HG02610 (cell line): ENCODE measurements around the gene SOX13.

Experiments
- ATAC-seq: cut with Tn5 transposase; IDR thresholded peaks from one replicate; pipeline ENCODE4 v1.9.1; 2021; ENCODE audit warnings: mild to moderate bottlenecking, moderate library complexity; ENCODE audit not compliant: unreplicated experiment

The SOX13 gene

DNA sequence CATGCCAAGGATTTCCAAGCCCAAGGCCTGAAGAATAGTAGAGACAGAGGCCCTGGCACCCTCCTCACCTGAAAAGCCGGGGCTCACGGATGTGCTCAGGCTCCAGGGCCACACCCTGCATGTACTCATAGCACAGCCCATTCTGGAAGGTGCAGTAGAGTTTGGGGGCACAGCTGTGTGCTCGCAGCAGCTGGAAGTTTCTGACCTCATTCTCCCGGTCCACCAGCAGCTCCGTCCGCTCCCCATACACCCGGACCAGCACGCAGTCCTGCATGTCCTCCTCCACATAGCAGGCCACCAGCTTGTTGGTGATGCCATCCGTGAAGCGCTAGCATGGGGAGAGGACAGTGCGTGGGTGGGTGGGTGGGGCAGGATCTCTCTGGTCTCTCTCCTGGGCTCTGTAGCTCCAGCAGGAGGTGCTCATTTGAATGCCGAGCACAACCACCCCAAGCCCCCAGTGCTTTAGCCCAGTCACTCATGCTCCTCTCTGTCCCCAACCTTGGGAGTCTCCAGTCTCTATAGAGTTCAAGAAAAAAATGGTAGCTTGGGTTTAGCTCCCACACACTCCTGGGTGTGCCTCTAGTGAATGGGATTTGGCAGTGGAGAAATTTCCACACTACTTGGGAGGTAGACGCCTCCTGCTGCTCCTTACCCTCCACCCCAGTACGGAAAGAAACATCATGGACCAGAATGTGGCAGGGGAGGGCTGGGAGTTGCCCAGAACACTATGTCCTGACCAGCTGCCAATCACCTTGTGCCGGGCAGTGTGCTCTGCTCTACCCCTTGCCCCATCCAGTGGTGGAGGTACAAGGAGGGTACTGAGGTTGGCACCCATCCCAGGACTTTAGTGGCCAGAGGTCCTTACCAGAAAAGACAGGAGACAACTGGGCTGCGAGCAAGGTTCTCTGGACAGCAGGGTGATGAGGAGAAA, 77.0 kb downstream of the SOX13 start:
- ATAC-seq = no peak

DNA sequence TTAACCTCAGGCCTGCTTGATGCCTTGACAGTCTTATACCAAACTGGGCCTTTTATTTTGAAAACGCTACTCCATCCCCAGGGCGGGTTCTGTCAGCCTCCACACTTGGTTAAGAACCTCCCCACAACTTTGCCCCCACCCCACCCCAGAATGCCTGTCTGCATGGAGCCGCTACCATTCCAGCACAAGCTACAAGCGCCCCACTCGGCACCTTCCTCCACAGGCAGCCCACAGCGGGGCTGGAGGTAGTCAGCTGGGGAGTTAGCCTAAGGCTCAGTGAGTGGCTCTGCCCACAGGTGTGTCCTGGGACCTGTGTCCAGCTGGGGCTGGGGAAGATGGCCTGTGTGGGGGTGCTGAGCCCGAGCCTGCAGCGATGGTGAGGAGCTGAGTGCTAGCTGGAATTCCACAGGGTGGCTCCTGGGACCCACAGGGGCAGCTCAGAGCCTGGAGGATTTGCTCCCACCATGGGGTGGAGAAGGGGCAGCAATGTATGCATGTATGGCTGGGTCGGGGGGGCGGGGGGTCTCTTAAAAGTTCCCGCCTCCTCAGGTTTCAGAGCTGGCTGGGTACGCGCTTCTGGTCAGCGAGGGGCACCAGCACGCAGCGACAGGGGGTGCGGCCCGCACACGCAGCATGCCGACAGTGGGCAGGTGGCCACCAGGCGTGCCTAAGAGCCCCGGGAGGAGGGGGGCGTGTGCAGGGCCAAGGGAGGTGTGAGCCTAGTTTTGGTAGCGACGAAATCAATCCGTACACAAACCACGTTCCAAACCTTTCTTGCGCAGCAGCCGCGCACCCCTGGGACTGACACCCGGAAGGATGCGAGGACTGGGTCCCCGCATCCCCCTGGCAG, 78.0 kb downstream of the SOX13 start:
- no peak for ATAC-seq

DNA sequence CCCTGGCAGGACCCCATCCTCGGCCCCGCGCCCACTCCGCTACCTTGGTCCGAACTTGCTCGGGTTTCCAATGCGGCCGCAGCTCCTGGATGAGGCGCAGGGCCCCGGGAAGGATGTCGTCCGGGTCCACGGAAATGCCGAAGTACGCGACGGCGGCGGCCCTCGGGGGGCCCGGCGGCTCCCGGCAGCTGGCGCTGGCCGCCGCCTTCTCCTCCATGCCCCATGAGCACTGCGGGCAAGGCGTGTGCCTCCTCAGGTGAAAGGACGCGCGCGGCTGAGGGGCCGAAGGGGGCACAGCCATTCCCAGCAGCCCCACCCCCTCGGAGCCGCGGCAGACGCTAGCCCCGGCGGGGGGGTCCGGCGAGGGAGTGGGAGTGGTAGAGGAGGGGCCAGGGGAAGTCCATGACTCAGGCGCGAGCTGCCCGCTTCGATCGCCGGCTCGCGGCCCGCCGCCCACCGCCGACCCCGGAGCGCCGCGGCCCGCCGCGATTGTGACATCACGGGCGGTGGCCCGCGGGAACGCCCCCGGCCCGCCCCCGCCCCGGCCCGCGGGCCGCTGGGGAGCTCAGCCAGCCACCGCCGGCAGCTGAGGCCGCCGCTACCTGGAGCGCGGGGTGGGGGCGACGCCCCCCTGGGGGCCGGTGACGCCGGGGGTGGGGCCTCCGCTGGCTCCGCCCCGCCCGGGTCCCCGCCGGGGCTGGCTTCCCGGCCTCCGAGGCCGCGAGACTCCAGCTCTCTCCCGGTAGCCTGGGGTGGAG, 78.8 kb downstream of the SOX13 start, which contains the start of gene ETNK2:
Gene ETNK2, minus strand, starts transcription at position 493 of the 758 bp plus-strand sequence. Its CDS starts 192 bp downstream, at position 301.
- ATAC-seq = no peak

DNA sequence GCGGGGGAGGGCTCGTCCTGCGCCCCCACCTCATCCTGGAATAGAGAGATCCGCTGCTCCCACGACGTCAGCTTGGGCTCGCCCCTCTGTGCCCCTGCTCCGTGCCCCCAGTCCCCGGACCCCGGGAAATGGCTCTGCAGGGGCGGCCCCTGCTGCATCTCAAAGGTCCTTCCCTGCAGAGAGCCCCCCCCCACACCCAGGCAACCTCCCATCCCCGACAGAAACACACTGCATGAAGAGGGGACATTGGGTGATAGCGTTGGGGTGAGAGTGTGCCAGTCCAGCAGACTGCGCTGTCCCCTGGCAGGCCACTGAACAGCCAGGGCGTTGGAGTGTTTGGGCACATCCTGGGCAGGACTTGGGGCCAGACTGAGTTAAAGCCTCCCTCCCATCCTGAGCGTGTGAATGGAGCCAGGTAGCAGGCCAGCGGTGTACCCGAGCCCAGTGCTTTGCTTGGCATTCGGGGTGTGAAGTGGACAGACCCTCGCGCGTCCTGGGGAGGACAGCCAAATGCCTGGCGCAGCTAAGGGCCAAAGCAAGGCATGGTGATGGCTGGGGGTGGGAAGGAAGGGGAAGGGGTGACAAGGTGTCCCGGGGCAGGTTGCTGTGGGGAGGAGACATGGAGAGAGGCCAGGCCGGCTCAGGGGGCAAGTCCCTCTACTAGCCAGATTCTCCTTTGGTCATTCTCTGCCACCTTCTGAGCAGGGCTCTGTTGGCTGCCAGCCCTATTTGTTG, 79.6 kb downstream of the SOX13 start:
- no peak for ATAC-seq

DNA sequence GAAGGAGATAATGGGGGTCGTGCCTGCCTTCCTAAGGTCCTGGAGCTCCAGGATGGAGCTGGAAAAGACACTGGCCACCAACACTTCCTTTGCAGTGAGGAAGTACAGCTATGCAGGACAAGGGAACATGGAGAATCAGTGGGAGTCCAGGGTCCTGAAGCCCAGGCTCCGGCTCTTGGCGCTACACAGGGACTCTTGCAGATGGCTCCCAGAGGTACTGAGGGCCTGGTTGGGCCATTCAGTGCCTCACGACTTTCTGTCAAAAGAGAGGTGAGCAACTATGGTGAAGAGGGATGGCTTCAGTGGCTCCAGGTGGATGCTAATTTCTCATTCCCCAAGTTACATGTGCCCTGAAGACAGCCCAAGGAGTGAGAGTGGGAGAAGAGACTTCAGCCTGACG, 80.8 kb downstream of the SOX13 start:
- ATAC-seq = no peak

DNA sequence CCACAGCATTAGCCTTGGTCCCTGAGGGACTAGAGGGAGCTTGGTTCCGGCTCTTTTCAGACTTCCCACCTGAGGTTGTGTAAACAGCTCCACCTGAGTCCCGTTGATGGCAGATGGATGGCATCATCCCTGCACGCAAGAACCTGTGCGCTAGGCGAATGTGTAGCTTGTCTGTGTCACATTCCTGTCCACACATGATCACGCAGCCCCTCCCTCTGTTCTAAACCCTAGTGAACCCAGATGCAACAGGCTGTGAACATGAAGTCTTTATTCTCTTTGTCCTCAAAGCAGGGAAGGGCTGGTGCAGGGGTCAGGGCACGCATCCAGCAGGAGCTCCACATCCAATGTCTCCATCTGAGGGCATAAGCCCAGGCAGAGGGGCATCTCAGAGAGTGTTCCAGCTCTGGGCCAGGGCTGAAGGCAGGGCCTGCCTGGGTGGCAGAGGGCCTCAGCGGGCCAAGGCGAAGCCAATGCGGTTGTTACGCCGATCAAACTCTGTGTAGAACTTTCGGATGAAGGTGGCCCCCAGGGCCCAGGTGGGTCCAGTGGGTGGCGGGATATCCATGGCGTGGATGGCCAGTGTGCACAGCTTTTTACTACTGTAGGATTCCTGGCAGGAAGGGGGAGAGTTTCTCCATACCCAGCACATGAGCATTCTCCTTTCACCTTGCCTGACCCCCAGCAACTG, 81.8 kb downstream of the SOX13 start:
- no peak for ATAC-seq

DNA sequence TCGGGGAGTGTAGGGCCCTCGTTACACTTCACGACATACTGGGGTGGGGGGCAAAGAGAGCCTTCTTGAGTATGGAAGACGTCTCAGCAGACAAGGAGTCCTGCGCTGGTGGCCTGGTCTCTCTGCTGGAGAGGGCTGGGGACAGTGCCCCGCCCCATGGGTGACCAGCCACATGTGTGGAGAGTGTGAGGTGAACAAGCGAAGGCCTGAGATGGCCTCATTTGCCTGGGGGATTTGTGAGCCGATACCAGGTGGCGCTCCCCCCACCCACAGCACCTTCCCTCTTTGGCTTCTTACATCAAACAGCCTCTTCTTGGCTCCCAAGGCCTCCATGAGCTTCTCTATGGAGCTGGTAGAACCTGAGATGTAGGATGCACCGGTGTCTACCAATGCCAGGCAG, 83.0 kb downstream of the SOX13 start:
- ATAC-seq = no peak

DNA sequence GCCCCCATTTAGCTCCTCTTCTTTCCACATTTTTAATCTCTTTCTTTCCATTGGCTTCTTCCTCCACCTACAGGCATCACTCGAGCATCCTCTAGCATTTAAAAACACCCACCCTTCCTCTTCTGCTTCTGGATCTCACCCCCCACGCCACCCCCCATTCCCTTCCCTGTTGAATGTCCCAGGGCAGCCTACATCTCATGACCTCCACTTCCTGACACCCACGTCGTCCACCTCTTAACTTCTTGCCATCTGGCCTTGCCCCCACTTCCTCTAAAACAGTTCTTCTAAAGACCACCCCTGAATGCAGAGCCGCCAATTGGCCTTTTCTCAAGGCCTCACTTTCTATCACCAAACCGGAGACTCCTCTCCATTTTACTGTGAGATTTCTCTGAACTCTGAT, 85.0 kb downstream of the SOX13 start:
- no peak for ATAC-seq

DNA sequence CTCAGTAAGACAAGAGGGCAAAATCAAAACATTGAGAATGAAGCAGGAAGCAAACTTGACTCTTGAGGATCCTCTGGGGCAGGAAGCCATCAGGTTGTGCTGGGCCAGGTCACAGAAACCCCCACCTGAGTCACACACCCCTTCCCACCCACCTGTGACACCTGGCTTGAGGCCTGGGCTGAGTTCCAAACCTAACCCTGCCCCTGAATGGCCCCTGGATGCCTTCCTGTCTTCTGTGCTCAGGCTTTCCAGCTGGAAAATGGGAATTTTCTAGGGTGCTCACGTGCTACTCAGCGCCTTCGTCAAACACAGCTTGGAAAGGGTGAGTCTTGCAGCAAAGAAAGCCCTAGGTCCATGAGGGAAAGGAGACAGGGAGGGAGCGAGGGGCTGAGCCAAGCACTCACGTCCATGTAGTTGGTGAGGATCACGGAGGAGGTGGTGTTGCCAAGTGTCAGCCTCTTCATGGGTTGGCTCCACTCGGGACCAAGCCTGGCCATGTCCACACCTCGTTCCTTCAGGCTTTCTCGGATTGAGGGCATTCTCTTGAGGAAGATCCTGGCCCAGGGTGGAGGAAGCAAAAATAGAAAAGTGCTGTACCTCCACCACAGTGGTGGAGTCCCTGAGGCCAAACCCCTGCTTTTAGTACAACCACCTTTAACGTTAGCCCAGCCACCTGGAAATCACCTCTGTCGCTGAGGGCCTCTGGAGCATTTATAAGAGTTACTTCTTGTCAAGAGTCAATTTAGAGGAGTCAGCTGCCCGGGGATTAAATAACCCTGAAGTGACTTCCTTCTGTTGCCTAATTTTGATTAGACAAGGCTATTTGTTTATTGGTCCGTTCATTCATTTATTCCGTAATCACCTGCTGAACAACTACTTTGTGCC, 88.9 kb downstream of the SOX13 start:
- ATAC-seq = no peak

DNA sequence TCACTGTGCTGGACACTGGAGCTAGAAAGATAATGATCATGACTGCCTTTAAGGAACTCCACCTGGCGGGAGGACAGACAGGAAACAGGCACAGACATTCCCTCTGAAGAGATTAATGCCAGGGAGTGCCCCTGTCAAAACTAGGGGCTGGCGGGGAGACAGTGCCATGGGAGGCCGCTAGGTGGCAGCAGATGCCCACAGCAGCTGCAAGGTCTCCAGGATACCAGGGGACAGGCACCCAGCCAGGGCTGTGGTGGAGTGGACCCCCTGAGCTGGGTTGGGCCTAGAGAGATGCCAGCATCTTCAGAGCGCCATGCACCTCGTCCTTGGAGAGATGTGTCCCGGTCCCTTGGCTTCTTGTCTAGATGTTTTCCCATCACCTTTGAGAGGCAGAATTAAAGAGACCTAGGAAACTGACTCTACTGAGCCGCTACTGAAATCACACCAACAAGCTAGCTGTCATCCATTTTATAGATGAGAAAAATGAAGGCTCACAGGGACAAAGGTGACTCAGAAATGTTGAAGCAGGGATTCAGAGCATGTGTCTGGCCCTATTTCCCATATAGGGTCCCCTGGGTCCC, 89.7 kb downstream of the SOX13 start:
- no peak for ATAC-seq

DNA sequence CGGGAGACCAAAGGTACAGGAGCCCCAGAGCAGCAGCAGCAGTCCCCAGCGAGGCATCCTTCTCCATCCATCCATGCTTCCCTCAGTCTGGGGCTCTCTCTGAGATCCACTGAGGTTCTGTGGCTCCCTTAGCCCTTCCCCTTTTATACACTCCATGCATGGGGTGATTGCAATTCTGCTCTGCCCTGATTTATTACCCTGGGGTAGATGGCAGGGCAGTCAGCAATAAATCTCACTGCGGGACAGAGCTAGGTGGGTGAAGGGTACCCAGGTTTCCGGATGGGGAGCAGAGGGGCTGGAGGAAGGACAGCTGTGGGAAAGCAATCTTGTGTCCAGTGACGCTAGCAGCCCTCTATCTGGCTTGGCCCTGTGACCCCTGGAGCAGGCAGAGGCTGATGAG, 93.3 kb downstream of the SOX13 start, which contains the start of gene REN:
Gene REN, minus strand, starts transcription at position 119 of the 400 bp plus-strand sequence. Its CDS starts 44 bp downstream, at position 75.
- no peak for ATAC-seq

DNA sequence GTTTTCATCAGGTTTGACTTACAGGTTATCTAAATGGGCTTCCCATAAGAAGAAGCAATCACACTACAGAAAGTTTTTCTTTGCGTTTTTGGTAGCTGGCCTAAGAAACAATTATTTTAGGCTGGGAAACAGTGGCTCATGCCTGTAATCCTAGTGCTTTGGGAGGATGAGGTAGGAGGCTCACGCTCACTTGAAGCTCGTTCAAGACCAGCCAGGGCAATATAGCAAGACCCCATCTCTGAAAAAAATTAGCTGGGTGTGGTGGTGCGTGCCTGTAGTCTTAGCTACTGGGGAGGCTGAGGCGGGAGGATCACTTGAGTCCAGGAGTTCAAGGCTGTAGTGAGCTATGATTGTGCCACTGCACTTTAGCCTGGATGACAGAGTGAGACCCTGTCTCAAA, 94.8 kb downstream of the SOX13 start:
- no peak for ATAC-seq

DNA sequence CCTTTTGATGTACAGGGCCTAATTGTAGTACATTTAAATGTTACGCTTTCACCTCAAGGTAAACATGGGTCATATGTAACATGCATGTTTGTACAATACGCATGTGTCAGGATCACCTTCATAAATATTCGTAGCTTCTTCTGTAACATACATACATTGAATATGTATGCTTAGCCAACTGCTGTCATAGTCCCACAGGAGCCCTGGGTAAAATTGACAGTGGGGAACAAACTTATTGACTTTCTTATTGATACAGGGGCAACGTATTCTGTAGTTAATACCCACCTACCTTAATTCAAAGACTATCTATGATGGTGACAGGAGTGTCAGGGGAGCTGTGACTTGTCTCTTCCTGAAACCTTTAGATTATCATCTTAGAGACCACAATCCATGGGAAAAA, 96.9 kb downstream of the SOX13 start:
- no peak for ATAC-seq

DNA sequence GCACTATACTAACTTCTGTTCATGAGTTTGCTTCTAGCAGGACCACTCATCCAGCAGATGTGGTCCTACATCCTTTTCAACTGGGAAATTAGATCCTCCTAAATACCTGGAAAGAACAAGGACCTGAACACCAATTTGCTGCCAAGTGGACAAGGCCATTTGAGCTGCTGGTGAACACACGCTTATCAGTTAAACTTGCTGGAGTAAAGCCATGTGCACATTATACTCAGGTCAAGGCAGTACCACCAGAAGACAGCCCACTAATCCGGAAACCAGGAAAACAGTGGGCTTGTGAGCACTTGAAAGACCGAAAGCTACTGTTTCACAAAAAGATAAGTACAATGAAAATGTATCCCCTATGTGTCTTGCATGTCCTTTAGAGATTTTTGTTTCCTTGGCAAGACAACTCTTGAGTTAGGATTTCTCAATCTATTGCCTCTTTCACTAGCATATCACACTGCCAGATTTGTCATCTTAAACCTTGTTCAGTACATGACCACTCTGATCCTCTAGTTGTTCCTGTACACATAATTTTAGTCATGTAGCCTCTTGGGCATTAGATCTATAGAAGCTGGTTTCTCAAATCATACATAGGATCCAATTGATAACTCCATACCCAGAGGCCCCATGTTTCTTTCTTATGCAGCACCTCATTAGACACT, 97.7 kb downstream of the SOX13 start:
- ATAC-seq = no peak

DNA sequence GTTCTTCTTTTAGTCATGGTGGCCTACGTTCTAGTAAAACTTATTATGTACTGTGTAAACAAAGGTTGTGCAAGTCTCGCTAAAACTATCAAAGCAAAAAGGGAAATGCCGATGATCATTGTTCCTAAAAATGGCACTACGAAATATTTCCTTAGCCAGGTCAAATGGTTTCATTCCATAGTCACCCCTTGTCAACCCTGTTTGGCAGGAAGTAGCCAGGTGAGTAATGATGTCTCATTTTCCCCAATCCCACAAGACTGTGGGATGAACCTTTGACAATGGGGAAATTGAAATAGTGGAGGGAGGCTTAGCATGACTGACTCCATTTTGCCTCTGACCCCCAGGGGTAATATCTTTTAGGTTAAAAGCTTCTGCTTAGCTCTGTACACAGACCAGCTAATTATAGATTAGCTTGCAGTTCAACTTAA, 98.8 kb downstream of the SOX13 start:
- no peak for ATAC-seq

DNA sequence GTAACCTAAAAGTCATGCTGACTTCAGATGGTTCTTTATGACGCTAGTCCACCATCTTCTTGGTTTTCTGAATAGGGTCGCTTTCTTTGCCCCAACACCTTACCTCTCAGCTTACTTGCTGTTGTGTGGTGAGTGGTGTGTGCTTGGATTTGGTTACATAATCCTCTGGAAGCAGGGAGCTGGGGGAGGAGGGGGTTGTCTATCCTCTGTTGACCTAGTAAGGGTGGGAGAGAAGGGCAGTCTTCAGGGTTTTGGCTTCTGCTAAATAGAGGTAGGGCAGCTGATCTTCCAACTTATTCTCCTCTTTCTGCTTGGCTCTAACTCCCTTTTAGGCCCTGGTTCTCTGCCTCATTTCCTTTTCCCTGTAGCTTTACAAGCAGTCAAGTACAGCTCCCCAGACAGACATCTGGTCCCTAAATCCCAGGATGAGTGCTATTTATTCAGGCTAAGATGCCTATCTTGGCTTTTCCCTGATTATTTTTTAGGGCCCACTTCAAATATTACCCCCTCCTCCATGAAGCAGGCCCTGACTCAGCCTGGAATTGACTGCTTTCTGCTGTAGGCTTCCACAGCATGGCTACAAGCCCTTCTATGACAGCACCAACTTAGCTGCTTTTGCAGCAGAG, 99.6 kb downstream of the SOX13 start:
- no peak for ATAC-seq

DNA sequence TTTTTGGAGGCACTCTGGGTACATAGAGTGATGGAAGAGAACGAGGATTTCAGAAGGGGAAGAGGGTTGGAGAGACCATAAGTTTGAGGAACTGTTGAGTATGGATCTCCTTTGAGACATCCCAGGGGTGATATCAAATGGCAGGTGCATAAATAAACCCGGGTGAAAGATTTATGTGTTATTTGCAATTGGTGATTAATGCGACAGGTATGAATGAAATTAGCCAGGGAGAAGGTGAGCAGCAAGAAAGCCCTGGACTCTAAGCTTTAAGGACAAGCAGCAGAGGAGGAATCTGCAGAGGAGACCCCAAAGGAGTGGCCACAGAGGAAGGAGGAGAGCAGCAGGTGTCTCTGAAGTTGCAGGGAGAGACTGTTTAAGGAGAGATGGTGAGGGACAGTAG, 102.0 kb downstream of the SOX13 start:
- no peak for ATAC-seq
